IMR-90 (cell line): ENCODE data around the gene CDK10.

Source experiments
- CEBPB ChIP-seq: IDR thresholded peaks from 2 replicates; pipeline ENCODE4 v1.6.1; 2012; ENCODE audit warnings: low read depth, low read length, improper control_type of control experiment
- CHD1 ChIP-seq: IDR thresholded peaks from 2 replicates; pipeline ENCODE4 v1.6.1; 2012; ENCODE audit warnings: low read depth, low read length, improper control_type of control experiment
- CTCF ChIP-seq: conservative IDR thresholded peaks from 2 replicates; pipeline ENCODE4 v1.5.1; 2012; ENCODE audit warnings: mild to moderate bottlenecking, low read depth, low read length, improper control_type of control experiment
- ELK1 ChIP-seq: fragments of 150-350 bp; IDR thresholded peaks from 2 replicates; pipeline ENCODE4 v1.6.1; 2016; ENCODE audit warnings: low read depth, mild to moderate bottlenecking, low read length, moderate library complexity, borderline replicate concordance
- MAFK ChIP-seq: IDR thresholded peaks from 2 replicates; pipeline ENCODE4 v1.6.1; 2012; ENCODE audit warnings: low read depth, low read length, improper control_type of control experiment
- MAZ ChIP-seq: IDR thresholded peaks from 2 replicates; pipeline ENCODE4 v1.6.1; 2012; ENCODE audit warnings: low read depth, mild to moderate bottlenecking, low read length, improper control_type of control experiment, moderate library complexity, borderline replicate concordance
- POLR2A ChIP-seq: IDR thresholded peaks from 2 replicates; pipeline ENCODE4 v1.6.1; 2012; ENCODE audit warnings: mild to moderate bottlenecking, low read depth, low read length
- RAD21 ChIP-seq: IDR thresholded peaks from 2 replicates; pipeline ENCODE4 v1.6.1; 2012; ENCODE audit warnings: low read length, improper control_type of control experiment
- RCOR1 ChIP-seq: IDR thresholded peaks from 2 replicates; pipeline ENCODE4 v1.6.1; 2012; ENCODE audit warnings: mild to moderate bottlenecking, low read length, improper control_type of control experiment; ENCODE audit not compliant: insufficient replicate concordance
- SMC3 ChIP-seq: fragments of 150-350 bp; IDR thresholded peaks from 2 replicates; pipeline ENCODE4 v1.6.1; 2016; ENCODE audit warnings: low read depth, mild to moderate bottlenecking, antibody characterized with exemption, low read length, moderate library complexity
- USF2 ChIP-seq: fragments of 150-350 bp; IDR thresholded peaks from 2 replicates; pipeline ENCODE4 v1.6.1; 2017; ENCODE audit warnings: mild to moderate bottlenecking, antibody characterized with exemption, low read length, low read depth

- TF ChIP-seq POLR2A, result no peak
- TF ChIP-seq ELK1, result no peak
- TF ChIP-seq CTCF, result no peak
- TF ChIP-seq USF2, result no peak
- no peak for TF ChIP-seq SMC3
- no peak for TF ChIP-seq CHD1
- TF ChIP-seq CEBPB, result no peak
- no peak for TF ChIP-seq RAD21
- no peak for TF ChIP-seq RCOR1
- no peak for TF ChIP-seq MAFK
- TF ChIP-seq MAZ, result no peak
Observed at GRCh38 chr16:89669755-89670154, 16.7 kb upstream of the CDK10 start.
